Trophoblast cell (in vitro differentiated cells and primary cell): ENCODE measurements around the gene PLA2G4B.

Source experiments
- DNase-seq, 2 donors: peaks; one replicate each; pipeline ENCODE4 v3.0.0-alpha.2; 2016
- H2AFZ ChIP-seq: 2 replicates; pipeline ENCODE4 v1.6.1; 2013; ENCODE audit warnings: low read length, moderate library complexity, mild to moderate bottlenecking; ENCODE audit not compliant: insufficient read depth, poor library complexity
- H2AK5ac ChIP-seq: 2 replicates; pipeline ENCODE4 v1.6.1; 2013; ENCODE audit warnings: mild to moderate bottlenecking, low read length
- H2BK120ac ChIP-seq: 2 replicates; pipeline ENCODE4 v1.6.1; 2013; ENCODE audit warnings: low read length, mild to moderate bottlenecking, moderate library complexity; ENCODE audit not compliant: insufficient read depth, poor library complexity
- H2BK12ac ChIP-seq: 2 replicates; pipeline ENCODE4 v1.6.1; 2013; ENCODE audit warnings: mild to moderate bottlenecking, low read length, moderate library complexity
- H2BK5ac ChIP-seq: 2 replicates; pipeline ENCODE4 v1.6.1; 2013; ENCODE audit warnings: low read length, low read depth, moderate library complexity, mild to moderate bottlenecking; ENCODE audit not compliant: poor library complexity
- H3K14ac ChIP-seq: 2 replicates; pipeline ENCODE4 v1.6.1; 2013; ENCODE audit warnings: mild to moderate bottlenecking, low read length
- H3K18ac ChIP-seq: 2 replicates; pipeline ENCODE4 v1.6.1; 2013; ENCODE audit warnings: mild to moderate bottlenecking, low read length
- H3K23ac ChIP-seq: 2 replicates; pipeline ENCODE4 v1.6.1; 2013; ENCODE audit warnings: low read length
- H3K27ac ChIP-seq: 2 replicates; pipeline ENCODE4 v1.5.1; 2013; ENCODE audit warnings: low read depth, mild to moderate bottlenecking, inconsistent platforms, low read length, moderate library complexity
- H3K27me3 ChIP-seq: 2 replicates; pipeline ENCODE4 v1.6.1; 2013; ENCODE audit warnings: inconsistent platforms, mild to moderate bottlenecking, low read length, moderate library complexity; ENCODE audit not compliant: insufficient read depth
- H3K36me3 ChIP-seq, 2 experiments: 1 replicate in 1 of 2; 2 replicates in 1 of 2; pipeline ENCODE4 v1.6.1; 2013; ENCODE audit warnings: low read length in 2 of 2, mild to moderate bottlenecking in 2 of 2, moderate library complexity in 1 of 2; ENCODE audit not compliant: insufficient read depth in 2 of 2, control insufficient read depth in 1 of 2
- H3K4ac ChIP-seq: 2 replicates; pipeline ENCODE4 v1.6.1; 2013; ENCODE audit warnings: low read depth, mild to moderate bottlenecking, low read length, moderate library complexity
- H3K4me1 ChIP-seq, 2 experiments: 1 replicate in 1 of 2; 2 replicates in 1 of 2; pipeline ENCODE4 v1.6.1; 2013; ENCODE audit warnings: low read length in 2 of 2, mild to moderate bottlenecking in 2 of 2, moderate library complexity in 1 of 2; ENCODE audit not compliant: insufficient read depth in 2 of 2, control insufficient read depth in 1 of 2
- H3K4me2 ChIP-seq: 2 replicates; pipeline ENCODE4 v1.6.1; 2013; ENCODE audit warnings: inconsistent platforms, mild to moderate bottlenecking, low read length, moderate library complexity
- H3K4me3 ChIP-seq: 2 replicates; pipeline ENCODE4 v1.5.1; 2013; ENCODE audit warnings: mild to moderate bottlenecking, low read depth, low read length, inconsistent platforms
- H3K79me1 ChIP-seq: one replicate; pipeline ENCODE4 v1.6.1; 2013; ENCODE audit warnings: low read length
- H3K79me2 ChIP-seq: 2 replicates; pipeline ENCODE4 v1.6.1; 2013; ENCODE audit warnings: low read length, mild to moderate bottlenecking; ENCODE audit not compliant: control insufficient read depth, insufficient read depth, poor library complexity
- H3K9ac ChIP-seq: 2 replicates; pipeline ENCODE4 v1.6.1; 2013; ENCODE audit warnings: mild to moderate bottlenecking, low read length
- H3K9me3 ChIP-seq: 2 replicates; pipeline ENCODE4 v1.6.1; 2013; ENCODE audit warnings: low read depth, mild to moderate bottlenecking, control low read depth, inconsistent platforms, low read length; ENCODE audit not compliant: insufficient read depth
- H4K12ac ChIP-seq: 2 replicates; pipeline ENCODE4 v1.6.1; 2013; ENCODE audit warnings: low read depth, mild to moderate bottlenecking, low read length, moderate library complexity
- H4K8ac ChIP-seq: 2 replicates; pipeline ENCODE4 v1.6.1; 2013; ENCODE audit warnings: low read depth, mild to moderate bottlenecking, low read length, moderate library complexity
- H4K91ac ChIP-seq: one replicate; pipeline ENCODE4 v1.6.1; 2013; ENCODE audit warnings: low read depth, mild to moderate bottlenecking, low read length, moderate library complexity
- WGBS: extraction: QIAGEN DNeasy Blood & Tissue Kit; methylation state at CpG from one replicate; pipeline ENCODE4 v1.1.7; 2013; ENCODE audit warnings: missing lambda C conversion rate; ENCODE audit not compliant: insufficient read length, insufficient coverage; ENCODE audit errors: extremely low coverage; 5-methylcytosine and 5-hydroxymethylcytosine counted together

The PLA2G4B gene

GRCh38 chr15:41805711-41806110, 32.9 kb upstream of the PLA2G4B start:
- H3K4me3 ChIP-seq, result no peak overlapping the region
- peak overlapping the region; percentile 12 for H4K12ac ChIP-seq
- H2AK5ac ChIP-seq, result peak overlapping the region; percentile 47
- peak overlapping the region; percentile 97 for H4K91ac ChIP-seq
- peaks cover 2 to 3% of the 10 kb centered on the region in 2 experiments for H3K36me3 ChIP-seq
- peak overlapping the region; percentile 98 for H2BK120ac ChIP-seq
- no peak overlapping the region for H3K23ac ChIP-seq
- DNase-seq, result no peak
- peaks cover 22% of the 10 kb centered on the region for H3K79me1 ChIP-seq
- H3K18ac ChIP-seq, result peak overlapping the region; percentile 58
- H3K9me3 ChIP-seq, result peaks cover 2% of the 10 kb centered on the region
- H3K27ac ChIP-seq, result peak overlapping the region; percentile 85
- peak overlapping the region; percentile 31 for H3K9ac ChIP-seq
- peak overlapping the region; percentile 16 for H3K4ac ChIP-seq
- WGBS, result no CpG with 5 or more reads among the region's 3 CpGs
- H4K8ac ChIP-seq, result peak overlapping the region; percentile 64
- peaks cover 25 to 32% of the 10 kb centered on the region in 2 experiments for H3K4me1 ChIP-seq
- no peaks in the 10 kb centered on the region for H3K27me3 ChIP-seq
- H3K14ac ChIP-seq, result peak overlapping the region; percentile 84
- H2BK5ac ChIP-seq, result peak overlapping the region; percentile 95
- peak overlapping the region; percentile 17 for H3K4me2 ChIP-seq
- H2BK12ac ChIP-seq, result peak overlapping the region; percentile 97
- H2AFZ ChIP-seq, result no peak overlapping the region
- peaks cover 9% of the 10 kb centered on the region for H3K79me2 ChIP-seq

GRCh38 chr15:41806291-41807181, 32.1 kb upstream of the PLA2G4B start:
- no peak overlapping the region for H3K23ac ChIP-seq
- H3K4ac ChIP-seq, result peak overlapping the region; percentile 6
- H3K27ac ChIP-seq, result peak overlapping the region; percentile 66
- no peak overlapping the region for H4K12ac ChIP-seq
- H2AK5ac ChIP-seq, result peak overlapping the region; percentile 13
- H4K8ac ChIP-seq, result peak overlapping the region; percentile 34
- H3K14ac ChIP-seq, result peak overlapping the region; percentile 38
- H2BK5ac ChIP-seq, result peak overlapping the region; percentile 52
- WGBS, result no CpG with 5 or more reads among the region's 10 CpGs
- H3K79me2 ChIP-seq, result peaks cover 9% of the 10 kb centered on the region
- no peak overlapping the region for H2AFZ ChIP-seq
- H2BK120ac ChIP-seq, result peak overlapping the region; percentile 9
- peaks cover 25 to 32% of the 10 kb centered on the region in 2 experiments for H3K4me1 ChIP-seq
- H3K27me3 ChIP-seq, result no peaks in the 10 kb centered on the region
- no peak overlapping the region for H3K9ac ChIP-seq
- peak; percentile 24 to 59 for DNase-seq
- peaks cover 0 to 2% of the 10 kb centered on the region in 2 experiments for H3K36me3 ChIP-seq
- peak overlapping the region; percentile 71 for H4K91ac ChIP-seq
- no peak overlapping the region for H3K4me3 ChIP-seq
- H3K18ac ChIP-seq, result peak overlapping the region; percentile 15
- H3K4me2 ChIP-seq, result no peak overlapping the region
- H2BK12ac ChIP-seq, result peak overlapping the region; percentile 45
- H3K9me3 ChIP-seq, result peaks cover 2% of the 10 kb centered on the region
- H3K79me1 ChIP-seq, result peaks cover 22% of the 10 kb centered on the region

- Histone ChIP-seq H3K18ac (no peak overlapping the region), H2AFZ (no peak overlapping the region), H4K91ac (no peak overlapping the region), H3K36me3 (peaks cover 19% of the 10 kb centered on the region in 2 experiments), H4K12ac (no peak overlapping the region), H3K79me1 (peaks cover 20% of the 10 kb centered on the region), H3K4ac (no peak overlapping the region), H3K23ac (no peak overlapping the region), H3K14ac (no peak overlapping the region), H2BK120ac (no peak overlapping the region), H2AK5ac (no peak overlapping the region), H3K27me3 (no peaks in the 10 kb centered on the region), H3K9me3 (peaks cover 2% of the 10 kb centered on the region), H3K4me3 (no peak overlapping the region), H3K27ac (no peak overlapping the region), H3K4me1 (peaks cover 23 to 30% of the 10 kb centered on the region in 2 experiments), H3K4me2 (no peak overlapping the region), H2BK5ac (no peak overlapping the region), H2BK12ac (no peak overlapping the region), H3K79me2 (peaks cover 9% of the 10 kb centered on the region), H4K8ac (no peak overlapping the region), H3K9ac (no peak overlapping the region)
- WGBS, result no CpG with 5 or more reads among the region's 2 CpGs
- no peak for DNase-seq
These were observed 29.5 kb upstream of the PLA2G4B start for GRCh38 chr15:41809121-41809520.

- Histone ChIP-seq H3K18ac (no peak overlapping the region), H2AK5ac (no peak overlapping the region), H3K9ac (no peak overlapping the region), H3K9me3 (peaks cover 2% of the 10 kb centered on the region), H3K36me3 (peaks cover 24 to 25% of the 10 kb centered on the region in 2 experiments), H3K27me3 (no peaks in the 10 kb centered on the region), H3K4ac (no peak overlapping the region), H3K4me2 (no peak overlapping the region), H3K4me1 (peaks cover 17 to 24% of the 10 kb centered on the region in 2 experiments), H2BK12ac (no peak overlapping the region), H3K23ac (no peak overlapping the region), H2AFZ (no peak overlapping the region), H3K14ac (no peak overlapping the region), H3K27ac (no peak overlapping the region), H3K4me3 (no peak overlapping the region), H2BK5ac (no peak overlapping the region), H4K91ac (peak overlapping the region; percentile 15), H4K12ac (no peak overlapping the region), H3K79me2 (peaks cover 6% of the 10 kb centered on the region), H3K79me1 (peaks cover 16% of the 10 kb centered on the region), H4K8ac (no peak overlapping the region), H2BK120ac (no peak overlapping the region)
- DNase-seq, result no peak
- WGBS, result no CpG with 5 or more reads among the region's 12 CpGs
These were observed 29.0 kb upstream of the PLA2G4B start for GRCh38 chr15:41809526-41810220.
